ENCODE results near the gene OR5B3.
"Not testable (repeated sequence)": the region's sequence is repeated elsewhere in the genome, so short reads cannot be mapped to it uniquely, and the experiment has no call there.

OR5B3 gene

DNA sequence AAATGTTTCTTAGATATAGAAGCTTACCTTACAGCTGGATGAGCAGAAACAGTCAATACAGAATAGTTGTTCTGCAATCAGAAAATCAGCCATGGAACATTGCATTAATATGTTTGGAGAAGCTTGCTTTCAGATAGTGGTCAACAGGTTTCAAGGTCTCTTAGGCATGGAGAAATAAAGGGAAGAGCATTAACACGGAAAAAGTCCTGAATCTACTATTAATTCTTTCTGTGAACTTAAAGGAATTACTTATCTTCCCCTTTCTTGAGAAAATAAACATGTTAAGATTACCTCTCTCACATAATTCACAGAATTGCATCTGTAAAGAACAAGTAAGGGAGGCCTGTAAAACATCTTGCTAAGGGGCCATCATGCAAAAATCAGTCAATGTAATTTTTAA, at the start of gene OR5B3:
OR5B3 (minus strand) TSS at position 101 of the 400 bp plus-strand sequence. CDS start 3,465 bp downstream, outside the sequence.
- DNase-seq (ENCODE audit: low read depth in 1 of 2, low spot score in 1 of 2), result no peak

DNA sequence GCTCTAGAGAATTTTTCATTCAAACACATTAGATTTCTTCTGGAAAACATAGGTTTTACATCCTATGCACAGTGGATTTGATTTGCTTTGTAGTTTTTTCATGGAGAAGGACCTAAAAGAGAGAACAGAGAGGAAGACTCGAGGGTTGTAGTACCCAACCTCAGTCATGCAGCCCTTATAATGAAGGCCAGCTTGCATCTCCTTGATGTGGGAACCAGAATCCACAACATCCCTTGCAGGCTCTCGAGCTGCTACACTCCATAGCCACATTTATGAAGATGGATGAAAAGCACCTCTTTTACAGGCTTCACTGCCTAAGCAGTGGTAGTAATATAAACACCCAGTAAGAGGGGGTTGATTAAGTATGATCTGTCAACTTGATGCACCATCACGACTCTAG, 44.9 kb upstream of the OR5B3 start:
- DNase-seq (ENCODE audit: low read depth in 1 of 2, low spot score in 1 of 2), result no peak

DNA sequence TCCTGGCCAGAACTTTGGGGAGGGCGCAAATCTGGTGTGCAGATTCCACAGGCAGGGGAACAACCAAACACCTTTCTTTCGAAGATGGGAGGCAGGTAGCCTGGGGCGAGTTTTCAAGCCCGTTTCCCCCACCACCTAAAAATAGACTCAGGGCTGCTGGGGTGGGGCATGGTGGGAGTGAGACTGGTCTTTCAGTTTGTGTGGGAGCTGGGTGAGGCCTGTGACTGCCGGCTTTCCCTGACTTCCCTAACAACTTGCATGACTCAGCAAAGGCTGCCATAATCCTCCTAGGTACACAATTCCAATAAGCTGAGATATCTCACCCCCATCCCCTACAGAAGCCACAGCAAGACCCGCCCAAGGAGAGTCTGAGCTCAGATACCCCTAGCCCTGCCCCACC, 39.6 kb upstream of the OR5B3 start:
- DNase-seq (ENCODE audit: low read depth in 1 of 2, low spot score in 1 of 2), result no peak

DNA sequence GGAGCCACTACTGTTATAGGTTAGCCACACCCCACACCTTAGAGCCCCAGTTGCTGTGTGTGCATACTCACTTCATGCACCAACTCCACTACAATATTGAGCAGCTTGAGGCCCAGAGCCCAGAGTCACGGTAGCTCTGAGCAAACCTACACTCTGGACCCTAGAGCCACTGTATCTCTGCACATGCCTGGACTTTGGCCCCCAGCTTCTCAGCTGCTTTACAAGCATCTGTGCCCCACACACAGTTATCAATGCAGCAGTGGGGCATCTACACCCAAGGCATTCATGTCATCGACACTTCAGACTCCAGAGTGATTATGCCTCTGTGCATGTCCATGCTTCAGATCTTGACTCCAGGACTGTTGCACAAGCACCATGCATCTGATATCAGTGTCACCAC, 37.6 kb upstream of the OR5B3 start:
- DNase-seq (ENCODE audit: low read depth in 1 of 2, low spot score in 1 of 2), result no peak

DNA sequence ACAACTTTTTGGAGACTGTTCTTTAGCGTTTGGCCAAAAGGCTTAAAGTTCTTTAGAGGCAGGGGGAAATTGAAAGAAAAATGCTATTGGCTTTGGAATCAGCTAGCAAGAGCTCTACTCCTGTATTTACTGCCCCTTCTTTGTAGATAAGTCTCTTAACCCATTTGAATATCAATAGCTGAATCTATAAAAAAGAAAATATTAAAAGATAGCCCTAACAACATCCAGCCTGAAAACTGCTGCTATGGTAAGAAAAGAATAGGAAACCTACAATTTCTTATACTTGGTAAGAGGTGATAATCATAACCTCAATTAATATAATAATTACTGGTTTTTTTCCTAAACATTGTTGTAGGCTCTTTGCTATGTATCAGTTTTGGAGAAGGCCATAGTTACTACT, 35.5 kb upstream of the OR5B3 start, which contains the start of gene OR5B12:
OR5B12 (minus strand) TSS at position 101 of the 400 bp plus-strand sequence. CDS start 2,085 bp downstream, outside the sequence.
- DNase-seq (ENCODE audit: low read depth in 1 of 2, low spot score in 1 of 2), result no peak

DNA sequence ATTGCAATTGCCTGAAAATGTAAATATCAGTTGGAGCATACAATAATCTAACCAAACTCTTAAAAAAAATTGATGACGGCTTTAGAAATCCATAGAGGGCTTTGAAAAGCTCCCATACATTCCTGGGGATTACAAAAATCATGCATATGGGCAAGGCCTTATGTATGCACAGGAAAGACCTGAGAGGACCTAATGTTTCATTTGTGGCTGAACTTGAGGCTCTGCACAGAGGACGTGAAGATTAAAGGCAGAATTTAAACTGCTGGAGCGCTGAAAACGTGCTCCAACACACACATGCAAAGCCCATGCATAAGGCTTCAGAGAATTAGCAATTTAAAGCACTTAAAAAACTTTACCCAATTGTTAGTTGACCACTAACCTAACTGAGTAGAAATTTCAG, 31.8 kb upstream of the OR5B3 start:
- no peak for DNase-seq (ENCODE audit: low read depth in 1 of 2, low spot score in 1 of 2)

DNA sequence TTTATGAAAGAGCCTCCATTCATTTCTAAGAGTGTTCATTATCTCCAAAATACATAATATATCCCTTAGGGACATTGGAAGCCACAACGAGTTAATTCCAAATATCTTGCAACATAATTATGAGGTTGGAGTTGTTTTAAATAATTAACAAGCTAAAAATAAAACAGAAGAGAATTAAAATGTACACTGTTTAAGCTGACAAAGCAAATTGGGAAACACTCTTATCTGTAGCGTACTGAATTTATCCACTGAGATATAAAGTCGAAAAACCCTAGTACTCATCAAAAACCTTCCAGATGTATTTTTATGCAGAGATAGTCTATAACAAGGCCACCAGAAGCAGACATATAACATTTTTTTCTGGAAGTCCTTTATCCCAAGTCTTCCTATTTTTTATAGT, 27.5 kb upstream of the OR5B3 start:
- no peak for DNase-seq (ENCODE audit: low read depth in 1 of 2, low spot score in 1 of 2)

DNA sequence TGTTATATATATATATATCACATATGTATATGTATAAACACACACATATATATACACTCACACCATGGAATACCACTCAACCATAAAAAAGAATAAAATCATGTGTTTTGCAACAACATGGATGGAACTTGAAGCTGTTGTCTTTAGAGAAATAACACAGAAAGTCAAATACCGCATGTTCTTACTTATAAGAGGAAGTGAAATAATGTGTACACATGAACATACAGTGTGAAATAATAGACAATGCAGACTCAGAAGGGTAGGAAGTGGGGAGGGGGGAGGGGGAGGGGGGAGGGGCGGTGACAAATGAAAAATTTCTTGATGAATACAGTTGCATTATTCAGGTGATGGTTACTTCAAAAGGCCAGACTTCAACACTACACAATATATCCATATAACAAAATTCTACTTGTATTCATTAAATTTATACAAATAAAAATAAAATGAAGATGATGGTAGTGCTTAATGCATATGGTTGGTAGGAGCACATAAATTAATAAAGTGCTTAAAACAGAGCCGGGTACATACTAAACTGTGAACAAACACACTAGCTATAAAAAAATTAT, 27.0 kb upstream of the OR5B3 start:
- DNase-seq (ENCODE audit: low read depth in 1 of 2, low spot score in 1 of 2), result no peak

DNA sequence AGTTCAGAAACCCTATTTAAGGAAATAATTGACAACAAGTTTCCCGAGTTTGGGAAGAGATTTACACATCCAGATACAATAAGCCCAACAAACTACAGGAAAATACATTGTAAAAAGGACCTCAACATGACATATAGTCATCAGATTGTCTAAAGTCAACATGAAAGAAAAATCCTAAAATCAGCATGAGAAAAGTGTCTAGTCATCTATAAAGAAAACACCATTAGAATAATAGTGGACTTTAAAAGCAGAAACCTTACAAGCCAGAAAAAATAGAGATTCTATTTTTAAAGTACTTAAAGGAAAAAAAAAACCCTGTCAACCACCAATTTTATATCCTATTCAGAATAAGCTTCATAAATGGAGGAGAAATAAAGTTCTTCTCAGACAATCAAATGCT, 22.6 kb upstream of the OR5B3 start:
- no peak for DNase-seq (ENCODE audit: low read depth in 1 of 2, low spot score in 1 of 2)

DNA sequence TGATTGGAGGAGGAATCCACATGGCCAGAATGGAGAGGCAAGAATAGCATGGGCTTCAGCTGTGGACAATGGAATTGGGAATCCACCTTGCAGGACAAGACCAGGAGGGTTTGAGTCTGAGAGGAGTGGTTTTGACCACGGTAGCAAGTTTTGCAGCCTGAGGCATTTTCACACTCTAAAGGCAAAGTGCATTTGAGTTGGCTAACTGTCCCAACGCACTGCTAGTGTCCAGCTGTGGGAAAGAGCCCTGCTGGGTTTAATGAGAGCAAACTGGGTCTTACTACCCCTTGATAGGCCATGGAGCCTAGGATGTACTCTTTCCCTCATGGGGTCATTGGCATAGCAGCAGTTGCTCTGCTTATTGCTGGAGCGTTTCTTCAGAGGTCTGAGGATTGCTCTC, 21.3 kb upstream of the OR5B3 start, which contains the start of gene OR5B2:
OR5B2 (minus strand) TSS at position 101 of the 400 bp plus-strand sequence. CDS start 4,860 bp downstream, outside the sequence.
- DNase-seq (ENCODE audit: low read depth in 1 of 2, low spot score in 1 of 2), result no peak

DNA sequence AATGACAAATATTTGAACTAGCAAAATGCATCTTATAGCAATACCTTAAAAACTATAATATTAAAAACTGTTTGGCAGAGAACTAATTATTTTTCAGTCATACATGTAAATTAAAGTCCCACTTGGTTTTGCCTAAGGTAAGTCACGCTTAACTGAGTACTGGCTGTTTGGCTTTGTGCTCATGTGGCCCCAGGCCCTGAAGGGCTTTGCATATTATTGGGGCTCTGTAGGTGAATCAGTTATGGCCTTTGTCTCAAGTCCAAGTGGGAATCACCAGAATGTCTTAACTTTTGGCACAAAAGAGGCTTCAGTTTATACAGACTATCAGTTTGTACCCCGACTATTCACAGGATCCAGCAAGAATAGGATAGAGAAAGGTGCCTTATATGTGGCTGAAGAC, 7.1 kb downstream of the OR5B3 start:
- DNase-seq (ENCODE audit: low read depth in 1 of 2, low spot score in 1 of 2), result not testable (repeated sequence)

DNA sequence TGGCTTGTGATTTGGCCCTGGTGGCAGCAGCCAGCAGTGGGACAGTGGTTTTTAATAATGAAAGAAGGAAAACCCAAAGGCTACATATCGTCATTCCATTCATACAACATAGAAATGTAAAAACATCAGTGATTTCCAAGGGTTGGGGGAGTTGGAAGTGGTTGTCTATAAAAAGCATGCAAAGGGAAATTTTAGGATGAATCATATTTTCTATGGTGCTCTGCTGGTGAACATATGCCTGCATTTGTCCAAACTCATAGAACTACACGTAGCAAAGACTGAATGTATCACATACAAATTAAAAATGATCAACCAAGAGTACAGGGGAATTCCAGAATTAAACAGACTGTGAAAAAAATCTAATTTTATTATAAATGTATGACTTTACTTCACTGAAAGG, 11.1 kb downstream of the OR5B3 start:
- no peak for DNase-seq (ENCODE audit: low read depth in 1 of 2, low spot score in 1 of 2)

DNA sequence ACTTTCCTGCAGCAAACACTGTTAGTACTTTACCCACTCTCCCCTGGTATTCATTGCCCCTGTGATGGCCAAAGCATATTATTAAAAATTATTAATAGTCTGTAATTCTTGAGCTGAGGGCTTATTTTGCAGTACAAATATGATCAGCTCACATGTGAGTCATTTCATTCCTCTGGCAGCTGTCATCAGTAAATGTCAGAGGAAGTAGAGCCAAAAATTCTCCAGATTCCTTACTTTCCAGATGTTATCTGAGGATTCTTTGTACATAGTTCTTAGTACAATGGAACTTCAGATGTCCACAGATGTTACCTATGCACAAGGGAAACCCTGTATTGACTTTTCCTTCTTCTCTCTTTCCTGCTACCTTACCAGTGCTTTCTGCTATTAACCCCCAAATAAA, 12.5 kb downstream of the OR5B3 start:
- no peak for DNase-seq (ENCODE audit: low read depth in 1 of 2, low spot score in 1 of 2)

DNA sequence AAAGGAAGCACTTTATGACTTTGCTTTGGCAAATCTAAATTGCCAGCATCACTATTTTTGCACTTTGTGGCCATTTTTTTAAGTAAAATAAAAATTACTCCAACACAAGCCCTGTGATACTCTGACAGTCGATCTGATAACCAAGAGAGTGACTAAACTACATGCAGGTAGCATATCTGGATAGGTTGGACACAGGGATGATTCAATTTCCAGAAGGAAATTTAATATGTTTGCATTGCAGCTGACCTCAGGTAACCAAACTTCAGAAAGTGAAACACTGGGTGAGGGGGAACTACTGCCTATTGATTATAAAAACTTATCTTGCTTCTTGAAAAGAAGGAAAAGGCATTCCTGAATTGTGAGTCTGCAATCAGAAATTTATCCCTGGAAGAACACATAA, 13.9 kb downstream of the OR5B3 start:
- DNase-seq (ENCODE audit: low read depth in 1 of 2, low spot score in 1 of 2), result no peak

DNA sequence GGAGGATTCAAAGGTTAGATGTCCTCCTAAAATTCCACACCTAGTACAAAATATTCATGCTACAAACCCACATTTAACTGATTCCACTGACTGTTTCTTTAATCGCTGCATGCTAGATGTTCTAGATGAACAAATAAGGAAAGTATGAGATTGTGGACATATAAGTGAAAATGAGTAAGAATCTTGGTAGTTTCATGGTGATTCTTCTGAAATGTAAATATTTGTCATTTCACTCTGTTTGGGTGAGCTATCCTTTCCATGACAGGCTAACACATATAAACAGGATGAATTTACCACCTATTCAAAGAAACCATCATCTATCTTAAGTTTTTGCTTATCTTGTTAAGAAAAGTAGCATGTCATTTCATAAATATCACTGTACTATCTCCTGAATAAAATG, 14.8 kb downstream of the OR5B3 start:
- DNase-seq (ENCODE audit: low read depth in 1 of 2, low spot score in 1 of 2), result no peak

DNA sequence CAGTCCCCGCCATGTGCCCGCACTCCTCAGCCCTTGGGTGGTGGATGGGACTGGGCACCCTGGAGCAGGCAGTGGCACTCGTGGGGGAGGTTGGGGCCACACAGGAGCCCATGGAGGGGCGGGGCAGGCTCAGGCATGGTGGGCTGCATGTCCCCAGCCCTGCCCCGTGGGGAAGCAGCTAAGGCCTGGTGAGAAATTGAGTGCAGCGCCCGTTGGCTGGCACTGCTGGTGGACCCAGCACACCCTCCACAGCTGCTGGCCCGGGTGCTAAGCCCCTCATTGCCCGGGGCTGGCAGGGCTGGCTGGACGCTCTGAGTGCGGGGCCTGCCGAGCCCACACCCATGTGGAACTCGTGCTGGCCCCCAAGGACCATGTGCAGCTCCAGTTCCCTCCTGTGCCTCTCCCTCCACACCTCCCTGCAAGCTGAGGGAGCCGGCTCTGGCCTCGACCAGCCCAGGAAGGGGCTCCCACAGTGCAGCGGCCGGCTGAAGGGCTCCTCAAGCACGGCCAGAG, 16.1 kb downstream of the OR5B3 start:
- no peak for DNase-seq (ENCODE audit: low read depth in 1 of 2, low spot score in 1 of 2)

DNA sequence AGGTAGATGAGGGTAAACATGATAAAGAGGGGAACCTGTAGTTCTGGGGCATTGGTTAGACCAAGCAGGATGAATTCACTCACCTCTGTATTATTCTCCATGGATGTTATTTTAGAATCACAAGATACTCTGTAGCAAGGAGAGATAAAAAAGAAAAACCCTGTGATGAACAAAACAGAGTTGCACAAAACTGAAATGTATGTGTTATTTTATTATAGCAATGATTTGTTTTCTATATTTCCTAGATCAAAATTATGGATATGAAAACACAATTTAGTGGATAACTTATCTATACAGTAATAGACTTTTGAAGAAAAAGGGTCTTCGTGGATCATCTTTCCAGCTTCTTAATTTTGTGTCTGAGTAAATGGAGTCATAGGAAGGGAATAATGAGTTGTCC, 47.7 kb downstream of the OR5B3 start, which contains the start of gene OR5B17:
OR5B17 (minus strand) TSS at position 101 of the 400 bp plus-strand sequence; CDS start at position 101, 0 bp downstream.
- no peak for DNase-seq (ENCODE audit: low read depth in 1 of 2, low spot score in 1 of 2)

DNA sequence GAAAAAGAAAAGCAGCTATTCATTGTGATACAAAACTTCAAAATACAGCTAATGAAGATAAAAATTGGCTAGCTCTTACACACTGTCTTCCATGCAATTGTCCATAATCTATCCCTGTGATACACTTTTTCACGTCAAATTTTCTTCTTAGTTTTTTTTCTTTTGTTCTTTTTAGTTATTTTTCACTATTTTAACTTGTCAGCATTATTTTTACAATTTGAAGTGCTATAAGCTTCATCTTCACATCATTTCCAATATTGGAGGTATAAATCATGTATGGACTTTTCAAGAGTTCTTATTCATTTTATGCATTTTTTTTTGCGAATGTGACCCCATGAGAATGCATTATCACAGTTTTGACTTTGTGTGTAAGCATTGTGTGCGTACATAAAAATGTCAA, 51.9 kb downstream of the OR5B3 start:
- DNase-seq (ENCODE audit: low read depth in 1 of 2, low spot score in 1 of 2), result no peak

Data from stimulated activated CD4-positive, alpha-beta T cell treated with anti-CD3 and anti-CD28 coated beads, Interleukin-15, amount 100 ng/mL, for 1 hour (primary cell).